ENCODE data around the gene CCDC82.

CCDC82 gene

DNA sequence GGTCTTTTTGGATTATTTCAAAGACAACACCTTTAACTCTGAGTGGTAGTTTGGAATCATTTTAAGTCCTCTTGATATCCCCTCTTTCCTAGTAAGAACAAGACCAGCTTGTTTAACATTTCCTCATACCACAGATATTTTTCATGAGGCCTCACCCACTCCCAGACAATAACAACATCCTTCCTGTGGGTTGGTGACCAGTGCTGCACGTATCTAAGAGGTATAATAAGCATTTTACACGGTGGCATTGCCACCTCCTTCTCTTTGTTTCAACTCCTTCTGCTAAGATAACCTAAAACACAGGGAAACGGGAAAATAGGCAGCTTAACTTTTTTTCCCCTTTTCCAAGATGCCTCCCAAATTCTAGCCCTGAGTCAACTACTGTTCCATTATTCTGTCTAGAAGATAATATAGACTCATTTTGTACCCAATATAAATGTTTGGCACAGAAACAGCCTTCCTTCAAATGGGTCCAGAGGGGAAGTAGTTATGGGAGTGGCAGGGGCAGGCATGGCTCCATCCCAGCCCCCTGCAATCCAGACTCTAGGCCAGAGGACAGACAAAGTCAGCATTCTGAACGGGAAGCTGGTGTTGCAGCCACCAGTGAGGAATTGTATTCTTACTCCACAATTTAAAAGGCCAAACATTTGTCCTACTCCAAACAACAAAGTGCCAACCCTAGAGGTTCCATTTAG is 75.2 kb downstream of the CCDC82 start:
- Histone ChIP-seq H3K36me3 (replicated peaks; ENCODE audit: low read depth, low read length) (no peaks in the 10 kb centered on the region), H3K4me3 (ENCODE audit: low read length) (no peak overlapping the region), H2AFZ (ENCODE audit: low read depth, low read length) (no peak overlapping the region), H3K79me2 (ENCODE audit: low read length) (no peaks in the 10 kb centered on the region; the same call in none of the 2 replicates), H3K27ac (ENCODE audit: low read length) (no peak overlapping the region), H3K27me3 (ENCODE audit: low read depth, low read length) (no peaks in the 10 kb centered on the region), H4K20me1 (ENCODE audit: insufficient read depth, low read length) (no peaks in the 10 kb centered on the region), H3K9me3 (ENCODE audit: insufficient read depth, low read length) (no peaks in the 10 kb centered on the region), H3K4me1 (ENCODE audit: low read length) (peaks cover 8% of the 10 kb centered on the region), H3K4me2 (ENCODE audit: low read length) (no peak overlapping the region), H3K9ac (ENCODE audit: low read length) (no peak overlapping the region)
- TF ChIP-seq EZH2phosphoT487 (IDR thresholded peaks at IDR 0.05; ENCODE audit: low read depth) = no peak
- TF ChIP-seq, protein P1, sequence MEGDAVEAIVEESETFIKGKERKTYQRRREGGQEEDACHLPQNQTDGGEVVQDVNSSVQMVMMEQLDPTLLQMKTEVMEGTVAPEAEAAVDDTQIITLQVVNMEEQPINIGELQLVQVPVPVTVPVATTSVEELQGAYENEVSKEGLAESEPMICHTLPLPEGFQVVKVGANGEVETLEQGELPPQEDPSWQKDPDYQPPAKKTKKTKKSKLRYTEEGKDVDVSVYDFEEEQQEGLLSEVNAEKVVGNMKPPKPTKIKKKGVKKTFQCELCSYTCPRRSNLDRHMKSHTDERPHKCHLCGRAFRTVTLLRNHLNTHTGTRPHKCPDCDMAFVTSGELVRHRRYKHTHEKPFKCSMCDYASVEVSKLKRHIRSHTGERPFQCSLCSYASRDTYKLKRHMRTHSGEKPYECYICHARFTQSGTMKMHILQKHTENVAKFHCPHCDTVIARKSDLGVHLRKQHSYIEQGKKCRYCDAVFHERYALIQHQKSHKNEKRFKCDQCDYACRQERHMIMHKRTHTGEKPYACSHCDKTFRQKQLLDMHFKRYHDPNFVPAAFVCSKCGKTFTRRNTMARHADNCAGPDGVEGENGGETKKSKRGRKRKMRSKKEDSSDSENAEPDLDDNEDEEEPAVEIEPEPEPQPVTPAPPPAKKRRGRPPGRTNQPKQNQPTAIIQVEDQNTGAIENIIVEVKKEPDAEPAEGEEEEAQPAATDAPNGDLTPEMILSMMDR (IDR thresholded peaks at IDR 0.05; ENCODE audit: low read depth, low read length) = no peak

DNA sequence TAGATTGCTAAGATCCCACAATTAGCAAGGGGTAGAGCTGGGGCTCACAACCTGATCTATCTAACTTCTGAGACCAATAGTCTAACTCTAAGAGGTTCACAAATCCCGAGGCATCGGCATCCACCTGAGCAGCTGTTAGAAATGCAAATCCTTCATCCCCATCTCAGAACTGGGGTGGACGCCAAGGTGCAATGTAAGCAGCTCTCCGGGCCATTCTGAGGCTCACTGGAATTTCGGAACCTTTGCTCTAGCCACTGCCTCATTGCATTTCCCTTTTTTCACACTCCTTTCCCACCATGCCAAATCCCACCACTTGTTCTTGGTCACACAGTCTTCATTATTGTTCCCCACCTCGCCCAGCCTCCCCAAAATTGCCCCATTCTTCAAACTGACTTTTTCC is 76.5 kb downstream of the CCDC82 start:
- Histone ChIP-seq H3K4me2 (ENCODE audit: low read length) (no peak overlapping the region), H3K4me1 (ENCODE audit: low read length) (peaks cover 8% of the 10 kb centered on the region)

GRCh38 chr11:96311120-96311568 is 78.6 kb downstream of the CCDC82 start:
- Histone ChIP-seq H3K4me2 (ENCODE audit: low read length) (no peak overlapping the region), H4K20me1 (ENCODE audit: insufficient read depth, low read length) (no peaks in the 10 kb centered on the region), H3K27ac (ENCODE audit: low read length) (no peak overlapping the region), H3K4me3 (ENCODE audit: low read length) (no peak overlapping the region), H3K9ac (ENCODE audit: low read length) (no peak overlapping the region), H2AFZ (ENCODE audit: low read depth, low read length) (no peak overlapping the region), H3K36me3 (replicated peaks; ENCODE audit: low read depth, low read length) (no peaks in the 10 kb centered on the region), H3K9me3 (ENCODE audit: insufficient read depth, low read length) (no peaks in the 10 kb centered on the region), H3K27me3 (ENCODE audit: low read depth, low read length) (no peaks in the 10 kb centered on the region), H3K4me1 (ENCODE audit: low read length) (no peaks in the 10 kb centered on the region), H3K79me2 (ENCODE audit: low read length) (no peaks in the 10 kb centered on the region)
- TF ChIP-seq, protein P1 (IDR thresholded peaks at IDR 0.05; ENCODE audit: low read depth, low read length) = no peak
- no peak for TF ChIP-seq EZH2phosphoT487 (IDR thresholded peaks at IDR 0.05; ENCODE audit: low read depth)

More for the DNA sequence above, 76.5 kb downstream of the CCDC82 start:
- TF ChIP-seq, protein P1 (IDR thresholded peaks at IDR 0.05; ENCODE audit: low read depth, low read length) = no peak
- TF ChIP-seq EZH2phosphoT487 (IDR thresholded peaks at IDR 0.05; ENCODE audit: low read depth) = no peak
- Histone ChIP-seq H3K79me2 (ENCODE audit: low read length) (no peaks in the 10 kb centered on the region; the same call in 1 of the 2 replicates), H2AFZ (ENCODE audit: low read depth, low read length) (no peak overlapping the region), H3K9ac (ENCODE audit: low read length) (no peak overlapping the region), H3K4me3 (ENCODE audit: low read length) (no peak overlapping the region), H3K9me3 (ENCODE audit: insufficient read depth, low read length) (no peaks in the 10 kb centered on the region), H3K27me3 (ENCODE audit: low read depth, low read length) (no peaks in the 10 kb centered on the region), H4K20me1 (ENCODE audit: insufficient read depth, low read length) (no peaks in the 10 kb centered on the region), H3K27ac (ENCODE audit: low read length) (no peak overlapping the region), H3K36me3 (replicated peaks; ENCODE audit: low read depth, low read length) (no peaks in the 10 kb centered on the region)

- no peak overlapping the region for H3K9ac ChIP-seq (ENCODE audit: low read length)
- no peak for TF ChIP-seq EZH2phosphoT487 (IDR thresholded peaks at IDR 0.05; ENCODE audit: low read depth)
- TF ChIP-seq, protein P1 (IDR thresholded peaks at IDR 0.05; ENCODE audit: low read depth, low read length) = no peak
- no peak overlapping the region for H3K27ac ChIP-seq (ENCODE audit: low read length)
- no peaks in the 10 kb centered on the region for H3K4me1 ChIP-seq (ENCODE audit: low read length)
- H3K79me2 ChIP-seq (ENCODE audit: low read length) = no peaks in the 10 kb centered on the region
- no peak overlapping the region for H3K4me3 ChIP-seq (ENCODE audit: low read length)
- no peaks in the 10 kb centered on the region for H4K20me1 ChIP-seq (ENCODE audit: insufficient read depth, low read length)
- no peaks in the 10 kb centered on the region for H3K27me3 ChIP-seq (ENCODE audit: low read depth, low read length)
- no peak overlapping the region for H3K4me2 ChIP-seq (ENCODE audit: low read length)
- H3K36me3 ChIP-seq (replicated peaks; ENCODE audit: low read depth, low read length) = no peaks in the 10 kb centered on the region
- no peak overlapping the region for H2AFZ ChIP-seq (ENCODE audit: low read depth, low read length)
- H3K9me3 ChIP-seq (ENCODE audit: insufficient read depth, low read length) = no peaks in the 10 kb centered on the region
Observed at GRCh38 chr11:96310236-96310635, 79.5 kb downstream of the CCDC82 start.

All from OCI-LY3 (cell line).